Osteocyte (in vitro differentiated cells): ENCODE results near the gene PPM1H. TPM values are rescaled to one million over a fixed set of nuclear protein-coding genes. Genes with fewer than 3 reads are reported as not detected.

Experiments
- DNase-seq: peaks from one replicate; pipeline ENCODE4 v3.0.0; 2021; ENCODE audit warnings: mixed read lengths; ENCODE audit not compliant: unreplicated experiment; ENCODE audit errors: extremely low spot score
- H3K27ac Mint-ChIP-seq: one replicate; pipeline ENCODE4 v1.8.0; 2021; ENCODE audit warnings: mild to moderate bottlenecking, mixed read lengths; ENCODE audit not compliant: unreplicated experiment
- H3K27me3 Mint-ChIP-seq: one replicate; pipeline ENCODE4 v1.8.0; 2021; ENCODE audit warnings: mixed read lengths; ENCODE audit not compliant: unreplicated experiment
- H3K36me3 Mint-ChIP-seq: one replicate; pipeline ENCODE4 v1.8.0; 2021; ENCODE audit warnings: mixed read lengths; ENCODE audit not compliant: unreplicated experiment
- H3K4me1 Mint-ChIP-seq: one replicate; pipeline ENCODE4 v1.8.0; 2021; ENCODE audit warnings: mixed read lengths; ENCODE audit not compliant: unreplicated experiment
- H3K4me3 Mint-ChIP-seq: one replicate; pipeline ENCODE4 v1.8.0; 2021; ENCODE audit warnings: mild to moderate bottlenecking, moderate library complexity, mixed read lengths; ENCODE audit not compliant: unreplicated experiment
- H3K9me3 Mint-ChIP-seq: one replicate; pipeline ENCODE4 v1.8.0; 2021; ENCODE audit warnings: mixed read lengths; ENCODE audit not compliant: unreplicated experiment
- total RNA-seq: library from RNA; stranded (reverse); gene quantifications from 2 replicates; pipeline ENCODE4 v1.2.1, GENCODE V29; 2021
- TF ChIP-seq, protein P1 (sequence below): fragments of 200-600 bp; sonication (generic); IDR thresholded peaks from 2 replicates; pipeline ENCODE4 v1.5.0; 2021; ENCODE audit warnings: antibody characterized with exemption, mild to moderate bottlenecking, moderate library complexity

Gene PPM1H
- total RNA-seq, 1 donor from 2014 or later = 60.8 TPM

DNA sequence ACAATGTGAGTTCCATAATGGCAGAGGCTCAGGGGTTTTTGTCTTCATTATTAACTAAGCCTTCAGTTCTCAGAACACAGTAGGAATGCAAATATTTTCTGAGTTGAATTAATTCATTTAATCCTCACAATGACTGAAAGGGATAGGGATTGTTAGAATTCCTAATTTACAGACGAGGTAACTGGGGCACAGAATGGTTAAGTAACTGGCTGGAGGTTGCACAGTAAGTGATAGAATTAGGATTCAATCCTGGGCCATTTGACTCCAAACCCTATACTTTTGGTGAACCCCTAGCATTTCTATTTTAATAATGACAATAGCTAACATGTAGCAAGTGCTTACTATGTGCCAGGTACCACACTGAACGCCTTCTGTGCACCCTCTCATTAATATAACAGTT is 163.1 kb downstream of the PPM1H start:
- Mint-ChIP-seq H3K27ac (no peak overlapping the region), H3K4me3 (no peak overlapping the region), H3K4me1 (peaks cover 10% of the 10 kb centered on the region), H3K27me3 (no peaks in the 10 kb centered on the region), H3K36me3 (peaks cover 23% of the 10 kb centered on the region), H3K9me3 (no peaks in the 10 kb centered on the region)
- no peak for DNase-seq
- TF ChIP-seq, protein P1, sequence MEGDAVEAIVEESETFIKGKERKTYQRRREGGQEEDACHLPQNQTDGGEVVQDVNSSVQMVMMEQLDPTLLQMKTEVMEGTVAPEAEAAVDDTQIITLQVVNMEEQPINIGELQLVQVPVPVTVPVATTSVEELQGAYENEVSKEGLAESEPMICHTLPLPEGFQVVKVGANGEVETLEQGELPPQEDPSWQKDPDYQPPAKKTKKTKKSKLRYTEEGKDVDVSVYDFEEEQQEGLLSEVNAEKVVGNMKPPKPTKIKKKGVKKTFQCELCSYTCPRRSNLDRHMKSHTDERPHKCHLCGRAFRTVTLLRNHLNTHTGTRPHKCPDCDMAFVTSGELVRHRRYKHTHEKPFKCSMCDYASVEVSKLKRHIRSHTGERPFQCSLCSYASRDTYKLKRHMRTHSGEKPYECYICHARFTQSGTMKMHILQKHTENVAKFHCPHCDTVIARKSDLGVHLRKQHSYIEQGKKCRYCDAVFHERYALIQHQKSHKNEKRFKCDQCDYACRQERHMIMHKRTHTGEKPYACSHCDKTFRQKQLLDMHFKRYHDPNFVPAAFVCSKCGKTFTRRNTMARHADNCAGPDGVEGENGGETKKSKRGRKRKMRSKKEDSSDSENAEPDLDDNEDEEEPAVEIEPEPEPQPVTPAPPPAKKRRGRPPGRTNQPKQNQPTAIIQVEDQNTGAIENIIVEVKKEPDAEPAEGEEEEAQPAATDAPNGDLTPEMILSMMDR = no peak

DNA sequence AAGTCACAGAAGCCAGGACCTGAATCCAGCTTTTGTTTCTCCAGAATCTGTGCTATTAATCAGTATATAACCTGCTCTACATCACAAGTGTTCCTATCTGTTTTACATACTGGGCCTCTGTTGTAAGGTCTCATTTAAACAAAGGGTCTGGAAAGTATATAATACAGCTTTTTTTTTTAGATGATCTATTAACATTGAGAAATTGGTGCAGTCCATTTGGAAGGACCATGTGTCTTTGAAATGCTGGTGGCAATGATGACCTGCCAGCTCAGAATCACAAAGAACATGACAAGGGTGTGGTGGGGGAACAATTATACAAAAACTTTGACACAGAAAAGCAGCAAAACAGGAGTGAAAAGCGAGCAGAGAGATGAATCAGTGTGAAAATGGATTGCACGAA is 164.6 kb downstream of the PPM1H start:
- no peaks in the 10 kb centered on the region for H3K9me3 Mint-ChIP-seq
- no peak overlapping the region for H3K27ac Mint-ChIP-seq
- H3K27me3 Mint-ChIP-seq = no peaks in the 10 kb centered on the region
- DNase-seq = no peak
- peaks cover 24% of the 10 kb centered on the region for H3K36me3 Mint-ChIP-seq
- H3K4me1 Mint-ChIP-seq = peaks cover 14% of the 10 kb centered on the region
- H3K4me3 Mint-ChIP-seq = no peak overlapping the region
- TF ChIP-seq, protein P1 = no peak

DNA sequence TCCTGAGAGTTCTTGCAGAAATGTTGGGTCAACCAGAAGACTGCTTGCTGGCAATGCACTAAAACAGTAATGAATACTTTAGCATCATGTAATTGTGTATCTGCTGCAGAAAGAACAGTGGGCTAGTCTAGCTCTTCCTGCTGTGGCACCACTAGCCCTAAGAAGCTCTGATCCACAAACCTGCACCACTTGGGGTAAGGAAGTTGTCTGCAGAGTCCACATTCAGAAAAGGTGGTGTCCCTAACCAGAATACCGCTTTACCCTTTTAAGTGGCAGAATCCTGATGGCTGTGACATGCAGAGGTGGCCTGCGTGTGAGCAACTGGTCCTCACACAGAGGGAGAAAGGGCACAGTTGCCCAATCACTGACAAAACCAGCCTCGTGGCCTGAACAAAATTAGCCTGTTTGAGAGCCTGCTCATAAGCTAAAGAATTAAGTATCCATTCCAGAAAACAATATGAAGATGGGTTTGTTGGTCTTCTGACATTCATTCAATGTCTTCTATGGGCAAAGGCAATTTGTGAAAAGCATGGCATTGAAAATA is 165.8 kb downstream of the PPM1H start:
- Mint-ChIP-seq H3K9me3 (no peaks in the 10 kb centered on the region), H3K27ac (no peak overlapping the region), H3K4me1 (peaks cover 18% of the 10 kb centered on the region), H3K4me3 (no peak overlapping the region), H3K27me3 (no peaks in the 10 kb centered on the region), H3K36me3 (peaks cover 32% of the 10 kb centered on the region)
- TF ChIP-seq, protein P1 = no peak
- no peak for DNase-seq

DNA sequence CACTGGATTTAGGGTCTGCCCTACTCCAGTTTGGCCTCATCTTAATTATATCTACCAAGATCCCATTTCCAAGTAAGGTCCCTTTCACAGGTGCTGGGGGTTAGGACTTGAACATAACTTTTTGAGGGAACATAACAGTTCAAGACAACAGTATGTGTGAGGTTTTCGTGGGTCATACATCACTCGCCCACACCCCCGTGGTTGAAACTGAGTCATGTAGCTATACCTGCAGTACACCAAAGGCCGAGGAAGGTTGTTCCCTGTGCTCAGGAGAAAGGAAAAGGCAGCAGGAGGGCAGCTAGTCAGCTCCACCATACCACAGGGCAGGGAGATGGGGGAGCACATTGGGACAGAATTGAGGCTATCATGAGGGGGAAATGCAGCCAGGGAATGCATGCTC is 167.0 kb downstream of the PPM1H start:
- peaks cover 44% of the 10 kb centered on the region for H3K36me3 Mint-ChIP-seq
- H3K4me1 Mint-ChIP-seq = peaks cover 21% of the 10 kb centered on the region
- H3K9me3 Mint-ChIP-seq = no peaks in the 10 kb centered on the region
- H3K4me3 Mint-ChIP-seq = no peak overlapping the region
- H3K27me3 Mint-ChIP-seq = no peaks in the 10 kb centered on the region
- H3K27ac Mint-ChIP-seq = no peak overlapping the region
- TF ChIP-seq, protein P1 = no peak
- no peak for DNase-seq

DNA sequence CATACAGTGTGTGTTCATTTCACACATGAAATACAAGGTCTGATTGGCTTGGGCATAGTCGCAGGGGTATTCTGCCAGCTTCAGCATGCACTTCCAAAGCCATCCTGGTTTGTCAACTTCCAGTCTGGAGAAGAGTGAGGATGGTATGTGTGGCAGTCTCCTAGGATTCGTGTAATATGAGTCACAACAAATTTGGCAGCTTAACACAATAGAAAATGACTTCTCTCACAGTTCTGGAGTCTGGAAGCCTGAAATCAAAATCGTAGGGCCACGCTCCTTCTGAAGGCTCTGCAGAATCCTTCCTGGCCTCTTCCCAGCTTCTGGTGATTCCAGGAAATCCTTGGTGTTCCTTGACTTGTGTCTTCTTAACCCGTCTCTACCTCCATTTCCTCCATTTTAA is 167.5 kb downstream of the PPM1H start:
- no peak overlapping the region for H3K4me3 Mint-ChIP-seq
- no peak for DNase-seq
- TF ChIP-seq, protein P1 = no peak
- H3K27me3 Mint-ChIP-seq = no peaks in the 10 kb centered on the region
- peaks cover 19% of the 10 kb centered on the region for H3K4me1 Mint-ChIP-seq
- H3K36me3 Mint-ChIP-seq = peaks cover 45% of the 10 kb centered on the region
- H3K9me3 Mint-ChIP-seq = no peaks in the 10 kb centered on the region
- H3K27ac Mint-ChIP-seq = no peak overlapping the region
